ENCODE measurements around the gene LRRFIP2.
"Not testable (repeated sequence)": the region's sequence is repeated elsewhere in the genome, so short reads cannot be mapped to it uniquely, and the experiment has no call there.

LRRFIP2 gene, protein sequence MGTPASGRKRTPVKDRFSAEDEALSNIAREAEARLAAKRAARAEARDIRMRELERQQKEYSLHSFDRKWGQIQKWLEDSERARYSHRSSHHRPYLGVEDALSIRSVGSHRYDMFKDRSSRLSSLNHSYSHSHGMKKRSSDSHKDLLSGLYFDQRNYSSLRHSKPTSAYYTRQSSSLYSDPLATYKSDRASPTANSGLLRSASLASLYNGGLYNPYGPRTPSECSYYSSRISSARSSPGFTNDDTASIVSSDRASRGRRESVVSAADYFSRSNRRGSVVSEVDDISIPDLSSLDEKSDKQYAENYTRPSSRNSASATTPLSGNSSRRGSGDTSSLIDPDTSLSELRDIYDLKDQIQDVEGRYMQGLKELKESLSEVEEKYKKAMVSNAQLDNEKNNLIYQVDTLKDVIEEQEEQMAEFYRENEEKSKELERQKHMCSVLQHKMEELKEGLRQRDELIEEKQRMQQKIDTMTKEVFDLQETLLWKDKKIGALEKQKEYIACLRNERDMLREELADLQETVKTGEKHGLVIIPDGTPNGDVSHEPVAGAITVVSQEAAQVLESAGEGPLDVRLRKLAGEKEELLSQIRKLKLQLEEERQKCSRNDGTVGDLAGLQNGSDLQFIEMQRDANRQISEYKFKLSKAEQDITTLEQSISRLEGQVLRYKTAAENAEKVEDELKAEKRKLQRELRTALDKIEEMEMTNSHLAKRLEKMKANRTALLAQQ

DNA sequence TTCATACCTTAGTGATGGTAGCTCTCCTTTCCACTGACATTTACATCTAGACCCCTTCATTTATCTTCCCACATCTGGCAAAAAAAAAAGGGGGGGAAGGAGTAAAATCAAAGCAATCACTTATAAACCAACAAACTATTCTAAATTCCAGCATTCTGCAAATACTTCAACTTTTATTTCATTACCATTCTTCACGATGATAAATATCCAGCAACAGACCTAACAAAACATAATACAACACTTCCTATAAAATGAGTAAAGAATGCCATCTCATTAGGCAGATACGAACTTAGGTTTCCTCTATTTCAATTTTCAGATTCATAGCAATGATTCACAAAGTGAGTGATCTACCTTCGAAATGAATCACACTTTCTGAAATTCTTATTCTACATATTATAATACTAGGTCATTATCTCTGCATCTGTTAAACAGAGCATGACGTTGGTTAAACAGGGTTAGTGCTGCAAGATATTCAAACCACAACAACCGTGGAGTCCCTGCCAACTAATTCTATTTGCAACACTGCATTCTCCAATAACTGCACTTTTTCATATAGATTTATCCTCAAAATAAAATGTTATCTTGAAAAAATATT is at the start of gene LRRFIP2:
Gene LRRFIP2, minus strand, starts transcription at position 51 of the 595 bp plus-strand sequence. CDS start 25,599 bp downstream, outside the sequence.
- DNase-seq (ENCODE audit: low spot score): peak; percentile 92

DNA sequence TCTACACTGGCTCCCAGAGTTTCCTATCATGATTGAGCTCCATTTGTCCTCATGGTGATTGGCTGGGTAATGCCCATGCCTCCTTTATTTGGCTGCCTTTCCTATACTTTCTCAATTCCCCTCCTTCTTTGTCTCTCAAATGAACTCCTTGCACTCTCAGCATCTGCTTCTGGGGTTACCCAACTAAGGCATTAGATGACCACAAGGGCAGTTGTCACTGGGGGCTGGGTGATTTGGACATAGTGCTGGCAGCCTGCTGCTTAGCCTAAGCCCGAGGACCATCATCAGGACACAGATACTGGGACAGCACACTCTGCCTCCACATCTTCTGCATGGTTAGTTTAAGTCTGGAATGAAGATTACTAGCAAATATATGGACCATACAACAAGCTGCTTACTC is 49.2 kb upstream of the LRRFIP2 start:
- no peak for DNase-seq (ENCODE audit: low spot score)

DNA sequence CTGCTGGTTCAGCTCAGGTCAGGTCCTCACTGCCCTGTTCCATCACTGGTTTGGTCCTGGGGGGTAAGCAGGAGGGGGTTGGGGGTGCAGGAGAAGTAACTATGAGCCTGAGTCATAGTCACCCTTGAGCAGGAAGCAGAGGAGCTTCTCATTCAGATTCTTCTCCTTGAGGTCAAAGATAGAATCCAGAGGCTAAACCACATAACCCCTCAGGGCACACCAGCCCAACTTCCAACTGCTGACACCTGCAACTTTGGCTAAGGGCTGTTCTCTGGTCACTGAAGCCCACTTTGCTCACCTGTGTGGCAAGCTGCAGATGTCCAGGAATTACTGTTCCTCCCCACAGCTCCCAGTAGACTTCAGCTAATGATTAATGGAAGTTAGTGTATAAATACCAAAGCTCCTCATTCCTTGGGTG is 48.8 kb upstream of the LRRFIP2 start:
- no peak for DNase-seq (ENCODE audit: low spot score)

DNA sequence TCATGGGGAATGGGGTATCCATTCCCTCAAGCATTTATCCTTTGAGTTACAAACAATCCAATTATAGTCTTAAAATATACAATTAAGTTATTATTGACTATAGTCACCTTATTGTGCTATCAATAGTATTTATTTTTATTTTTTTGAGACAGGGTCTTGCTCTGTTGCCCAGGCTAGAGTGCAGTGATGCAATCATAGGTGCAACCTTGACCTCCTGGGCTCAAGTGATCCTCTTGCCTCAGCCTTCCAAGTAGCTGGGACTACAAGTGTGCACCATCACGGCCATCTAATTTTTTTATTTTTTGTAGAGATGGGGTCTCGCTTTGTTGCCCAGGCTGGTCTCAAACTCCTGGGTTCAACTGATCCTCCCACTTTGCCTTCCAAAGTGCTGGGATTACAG is 48.2 kb upstream of the LRRFIP2 start:
- not testable (repeated sequence) for DNase-seq (ENCODE audit: low spot score)

DNA sequence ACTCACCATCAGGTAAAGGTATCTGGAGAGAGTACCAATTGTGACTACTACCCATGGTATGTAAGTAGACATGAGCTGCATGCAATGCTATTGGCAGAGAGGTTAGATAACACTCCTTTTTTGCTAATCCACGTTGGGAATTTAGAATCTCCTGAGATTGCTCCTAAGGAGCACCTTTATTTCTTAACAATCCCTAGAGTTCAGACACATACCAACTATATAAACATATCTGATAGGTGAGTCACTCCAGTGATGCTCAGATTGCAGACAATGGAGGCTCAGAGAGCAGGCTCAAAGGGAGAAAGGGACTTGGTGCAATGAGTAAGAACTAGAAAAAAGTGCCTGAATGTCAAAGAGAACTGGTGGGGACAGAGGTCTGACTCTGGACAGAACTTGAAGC is 47.0 kb upstream of the LRRFIP2 start:
- peak; percentile 48 for DNase-seq (ENCODE audit: low spot score)

DNA sequence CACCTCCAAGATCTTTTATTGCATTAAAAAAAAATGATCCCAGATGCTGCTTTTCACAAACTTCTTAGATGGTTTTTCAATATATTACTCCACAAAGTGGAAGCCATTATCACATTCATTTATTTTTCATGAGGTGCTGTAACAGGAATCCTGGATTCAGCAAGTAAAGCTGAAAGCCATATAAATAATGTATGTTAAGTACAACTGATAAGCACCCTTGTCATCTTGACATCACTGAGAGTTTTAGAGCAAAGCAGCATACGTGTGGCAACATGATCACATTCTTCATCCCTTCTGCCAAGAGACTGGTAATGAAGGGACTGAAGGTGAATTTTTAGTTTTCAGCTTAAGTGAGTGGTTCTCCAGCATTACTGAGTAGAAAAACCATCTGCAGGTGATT is 44.9 kb upstream of the LRRFIP2 start:
- no peak for DNase-seq (ENCODE audit: low spot score)

DNA sequence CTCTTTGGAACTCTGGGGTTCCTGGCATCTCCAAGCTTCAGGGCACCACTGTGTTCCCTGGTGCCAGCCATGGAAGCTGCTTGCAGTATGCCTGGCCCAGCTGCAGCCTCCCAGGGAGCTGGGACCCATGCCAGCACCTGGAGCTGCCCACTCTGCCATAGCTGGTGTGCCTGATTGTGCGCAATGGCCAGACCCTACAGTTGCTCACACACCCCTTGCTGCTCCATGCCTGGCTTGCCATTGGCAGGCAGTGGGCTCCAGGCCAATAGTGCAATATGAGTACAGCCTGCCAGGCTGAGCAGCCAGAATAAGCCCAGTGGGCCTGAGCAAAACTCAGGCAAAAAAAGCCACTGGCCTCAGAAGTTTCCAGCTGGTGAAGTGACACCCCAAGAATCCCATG is 43.8 kb upstream of the LRRFIP2 start:
- no peak for DNase-seq (ENCODE audit: low spot score)

DNA sequence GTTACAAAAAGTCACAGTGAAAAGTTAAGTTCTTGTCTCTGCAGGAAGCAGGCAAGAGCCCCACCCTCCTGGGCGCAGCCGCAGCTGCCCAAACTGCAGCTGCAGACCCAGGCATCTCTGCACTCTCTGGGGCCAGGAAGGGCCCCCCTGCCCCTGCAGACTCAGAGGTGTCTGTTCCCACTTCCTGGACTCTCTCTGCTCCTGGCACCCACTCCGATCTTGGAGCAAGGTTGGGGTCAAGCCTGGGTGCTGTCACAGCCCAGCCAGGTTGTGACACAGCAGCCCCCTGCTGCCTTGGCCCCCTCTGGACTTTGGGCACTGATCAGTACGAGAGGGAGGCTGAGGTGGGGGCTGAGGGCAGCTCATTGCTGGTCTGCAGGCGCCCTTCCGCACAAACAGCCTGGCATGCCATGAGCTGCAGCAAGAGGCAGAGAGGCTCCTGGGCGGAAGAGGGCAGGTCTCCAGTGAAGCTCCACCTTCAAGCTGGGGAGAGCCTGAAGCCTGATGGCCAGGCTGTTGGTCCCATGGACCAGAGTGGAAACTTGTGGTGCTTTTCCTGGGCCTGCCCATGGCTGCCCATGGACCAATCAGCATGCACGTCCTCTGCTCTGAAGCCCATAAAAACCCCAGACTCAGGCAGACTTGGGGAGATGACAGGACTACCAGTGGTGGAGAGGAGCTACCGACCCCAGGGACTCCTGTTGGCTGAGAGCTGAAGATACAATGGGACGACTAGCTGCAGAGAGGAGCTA is 42.9 kb upstream of the LRRFIP2 start:
- no peak for DNase-seq (ENCODE audit: low spot score)

DNA sequence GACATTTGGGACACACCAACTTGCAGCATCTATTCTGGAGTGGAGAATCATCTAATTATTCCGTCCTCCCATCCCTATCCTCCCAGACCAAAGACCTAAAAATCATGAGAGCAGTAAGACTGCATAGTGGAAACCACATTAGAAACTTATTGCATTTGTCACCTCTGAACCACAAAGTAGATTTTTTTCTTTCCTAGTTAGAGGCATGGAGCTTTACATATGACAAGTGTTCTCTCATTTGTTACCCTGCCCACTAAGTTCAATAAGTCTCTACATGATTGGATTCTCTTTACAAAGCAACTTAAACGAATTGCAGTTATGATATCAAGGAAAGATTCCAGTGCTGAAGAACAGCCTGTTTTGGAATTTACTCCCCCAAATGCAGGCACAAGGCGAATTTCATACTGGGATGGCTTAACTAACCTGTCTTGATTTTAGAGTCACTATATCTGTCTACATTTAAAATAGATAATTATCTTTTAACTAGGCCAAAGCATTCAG is 42.3 kb upstream of the LRRFIP2 start:
- no peak for DNase-seq (ENCODE audit: low spot score)

DNA sequence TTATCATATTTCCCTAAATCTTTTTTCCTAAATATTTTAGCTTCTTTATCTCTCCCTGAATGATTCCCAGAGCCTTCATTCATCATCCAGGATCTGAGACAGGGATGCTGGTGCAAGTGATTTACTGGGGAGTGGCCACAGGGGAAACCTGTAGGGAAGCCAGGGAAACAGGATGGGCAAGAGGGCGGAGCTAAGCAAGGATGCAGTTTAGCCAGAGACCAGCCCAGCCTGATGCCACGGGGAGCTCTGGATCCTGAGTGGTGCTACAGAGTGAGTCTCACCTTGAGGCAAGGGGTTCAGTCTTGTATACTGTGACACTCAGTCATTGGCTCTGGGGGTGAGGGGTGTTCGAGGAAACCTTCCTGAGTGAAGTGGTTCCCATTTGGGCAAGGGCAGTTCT is 39.7 kb upstream of the LRRFIP2 start:
- DNase-seq (ENCODE audit: low spot score): no peak

DNA sequence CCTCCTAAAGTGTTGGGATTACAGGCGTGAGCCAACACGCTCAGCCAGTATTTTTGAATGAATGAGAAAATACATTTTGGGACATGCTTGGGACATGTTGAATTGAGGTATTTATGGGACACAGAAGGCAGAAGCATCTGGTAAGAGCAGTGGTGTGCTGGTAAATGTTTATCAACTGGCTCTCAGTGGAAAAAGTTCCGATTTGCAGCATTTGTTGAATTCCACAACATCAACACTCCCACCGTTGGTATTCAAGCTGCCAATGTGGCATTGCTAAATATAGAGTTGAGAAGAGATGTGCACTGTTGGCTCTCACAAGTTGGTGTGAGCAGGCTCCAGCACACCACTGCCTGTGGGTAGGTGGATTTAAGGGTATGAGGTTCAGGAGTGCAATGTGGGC is 35.8 kb upstream of the LRRFIP2 start:
- no peak for DNase-seq (ENCODE audit: low spot score)

DNA sequence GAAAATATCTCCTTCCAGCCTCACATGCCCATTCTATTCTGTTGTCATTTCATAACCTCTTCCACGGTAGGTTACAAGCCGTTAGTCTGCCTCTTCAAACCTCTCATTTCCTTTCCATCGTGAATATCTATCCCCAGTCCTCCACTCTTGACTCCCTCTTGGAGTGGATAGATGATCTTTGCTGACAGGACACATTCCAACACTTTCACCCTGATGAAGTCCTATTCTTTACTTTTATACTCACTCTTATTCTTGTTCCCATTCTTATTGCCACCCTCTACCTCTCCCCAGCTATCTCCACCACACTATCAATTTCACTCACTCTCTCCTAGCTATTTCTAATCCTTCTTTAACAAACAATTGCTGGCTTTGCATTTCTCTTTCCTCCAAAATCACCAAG is 34.2 kb upstream of the LRRFIP2 start:
- not testable (repeated sequence) for DNase-seq (ENCODE audit: low spot score)

DNA sequence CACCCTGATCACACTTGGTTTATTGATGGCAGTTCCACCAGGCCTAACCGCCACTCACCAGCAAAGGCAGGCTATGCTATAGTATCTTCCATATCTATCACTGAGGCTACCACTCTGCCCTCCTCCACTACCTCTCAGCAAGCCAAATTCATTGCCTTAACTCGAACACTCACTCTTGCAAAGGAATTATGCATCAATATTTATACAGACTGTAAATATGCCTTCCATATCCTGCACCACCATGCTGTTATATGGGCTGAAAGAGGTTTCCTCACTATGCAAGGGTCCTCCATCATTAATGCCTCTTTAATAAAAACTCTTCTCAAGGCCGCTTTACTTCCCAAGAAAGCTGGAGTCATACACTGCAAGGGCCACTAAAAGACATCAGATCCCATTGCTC is 33.6 kb upstream of the LRRFIP2 start:
- DNase-seq (ENCODE audit: low spot score): not testable (repeated sequence)

DNA sequence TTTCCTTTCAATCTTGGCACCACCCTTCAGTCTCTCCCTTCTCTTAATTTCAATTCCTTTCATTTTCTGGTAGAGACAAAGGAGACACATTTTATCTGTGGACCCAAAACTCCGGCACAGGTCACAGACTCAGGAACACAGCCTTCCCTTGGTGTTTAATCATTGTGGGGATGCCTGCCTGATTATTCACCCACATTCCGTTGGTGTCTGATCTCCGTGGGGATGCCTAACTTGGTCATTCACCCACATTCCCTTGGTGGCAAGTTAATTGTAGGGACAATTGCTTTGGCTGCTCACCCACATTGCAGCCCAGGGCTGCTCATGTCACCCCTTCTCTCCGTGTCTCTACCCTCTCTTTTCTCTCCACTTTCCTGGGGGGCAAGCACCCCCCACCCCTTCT is 31.7 kb upstream of the LRRFIP2 start:
- DNase-seq (ENCODE audit: low spot score): not testable (repeated sequence)

DNA sequence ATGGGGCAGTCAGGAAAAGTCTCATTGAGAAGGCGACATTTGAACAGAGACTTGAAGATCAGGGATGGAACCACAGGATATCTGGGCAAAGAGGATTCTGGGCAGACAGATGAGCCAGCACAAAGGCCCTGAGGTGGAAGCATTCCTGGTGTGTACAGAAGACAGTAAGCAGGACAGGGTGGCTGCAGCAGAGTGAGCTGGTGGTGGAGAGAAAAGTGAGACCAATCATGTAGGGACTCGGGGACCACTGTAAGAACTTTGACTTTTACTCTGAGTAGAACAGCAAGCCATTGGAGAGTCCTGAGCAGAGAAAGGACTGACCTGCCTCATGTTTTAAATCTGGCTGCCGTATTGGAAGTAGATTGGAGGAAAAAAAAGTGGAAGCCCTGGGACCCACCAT is 29.9 kb upstream of the LRRFIP2 start:
- no peak for DNase-seq (ENCODE audit: low spot score)

DNA sequence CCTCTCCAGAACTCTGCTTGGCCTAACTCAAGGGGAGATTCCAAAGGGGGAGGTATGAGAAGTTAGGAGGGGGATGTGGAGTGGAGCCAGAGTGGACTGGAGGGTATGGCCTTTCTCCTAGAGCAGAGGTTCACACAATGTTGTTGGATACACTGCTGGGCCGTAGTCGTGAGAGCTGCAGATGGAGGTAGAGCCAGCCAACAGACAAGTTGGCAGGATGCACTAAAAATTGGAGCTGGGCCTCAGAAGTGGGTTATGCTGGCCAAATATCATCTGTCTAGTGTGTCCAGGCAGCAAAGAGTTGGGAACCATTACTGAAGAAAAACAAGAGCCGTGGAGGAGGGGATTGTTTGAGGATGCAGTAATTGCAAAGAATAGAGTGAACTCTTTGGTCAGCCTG is 27.7 kb upstream of the LRRFIP2 start:
- no peak for DNase-seq (ENCODE audit: low spot score)

DNA sequence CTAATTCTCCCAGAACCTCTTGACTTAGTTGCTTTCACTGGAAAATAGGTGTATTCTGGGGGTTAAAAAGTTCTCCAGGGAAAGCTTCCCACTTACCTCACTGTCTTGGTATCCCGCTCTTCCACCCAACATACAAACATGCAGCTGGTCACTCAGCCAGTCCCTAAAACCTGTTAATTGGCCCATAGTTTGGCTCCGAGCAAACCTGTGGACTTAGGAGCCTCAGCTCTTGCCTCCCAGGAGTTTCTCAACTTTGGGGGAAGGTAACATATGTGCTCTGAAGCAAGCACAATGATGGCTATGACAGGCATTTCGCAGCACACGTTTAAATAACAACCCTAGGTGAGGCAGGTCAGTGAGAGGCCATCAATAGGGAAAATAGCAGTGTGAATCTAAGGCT is 25.8 kb upstream of the LRRFIP2 start:
- DNase-seq (ENCODE audit: low spot score): no peak

DNA sequence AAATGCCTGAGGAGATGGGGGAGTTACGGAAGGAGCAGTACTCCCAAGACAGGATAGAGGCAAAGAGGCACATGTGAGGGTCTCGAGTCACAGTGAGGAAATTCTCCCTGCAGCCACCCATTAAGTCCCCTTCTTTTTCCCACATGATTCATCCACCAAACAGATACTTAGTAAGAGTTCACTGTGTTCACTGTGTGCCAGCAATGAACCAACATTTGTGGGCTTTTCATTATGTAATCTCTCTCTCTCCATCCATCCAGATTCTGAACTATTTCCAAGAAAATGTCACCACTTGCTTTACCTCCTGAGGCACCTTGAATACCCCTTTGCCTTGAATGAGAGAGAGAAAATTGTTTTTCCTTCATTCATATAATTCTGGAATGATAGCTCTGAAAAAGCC is 24.6 kb upstream of the LRRFIP2 start:
- DNase-seq (ENCODE audit: low spot score): no peak

DNA sequence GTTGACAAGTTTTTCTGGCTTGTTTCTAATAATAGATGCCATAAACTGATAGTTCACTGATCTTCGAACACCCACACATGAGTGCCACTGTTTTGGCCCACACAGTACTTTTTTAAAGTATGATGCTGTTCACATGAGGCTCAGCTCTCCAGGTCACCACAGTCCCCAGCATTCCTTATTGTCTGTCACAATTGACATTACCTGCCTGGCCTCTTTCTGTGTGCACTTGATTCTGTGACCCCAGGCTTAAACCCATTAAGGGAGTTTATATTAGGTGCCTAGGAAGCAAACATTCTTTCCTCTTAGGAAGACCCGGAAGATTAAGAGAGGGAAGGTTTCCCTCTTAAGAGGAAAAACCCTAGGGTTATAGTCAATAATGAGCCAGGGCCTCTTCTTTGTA is 24.2 kb upstream of the LRRFIP2 start:
- no peak for DNase-seq (ENCODE audit: low spot score)

DNA sequence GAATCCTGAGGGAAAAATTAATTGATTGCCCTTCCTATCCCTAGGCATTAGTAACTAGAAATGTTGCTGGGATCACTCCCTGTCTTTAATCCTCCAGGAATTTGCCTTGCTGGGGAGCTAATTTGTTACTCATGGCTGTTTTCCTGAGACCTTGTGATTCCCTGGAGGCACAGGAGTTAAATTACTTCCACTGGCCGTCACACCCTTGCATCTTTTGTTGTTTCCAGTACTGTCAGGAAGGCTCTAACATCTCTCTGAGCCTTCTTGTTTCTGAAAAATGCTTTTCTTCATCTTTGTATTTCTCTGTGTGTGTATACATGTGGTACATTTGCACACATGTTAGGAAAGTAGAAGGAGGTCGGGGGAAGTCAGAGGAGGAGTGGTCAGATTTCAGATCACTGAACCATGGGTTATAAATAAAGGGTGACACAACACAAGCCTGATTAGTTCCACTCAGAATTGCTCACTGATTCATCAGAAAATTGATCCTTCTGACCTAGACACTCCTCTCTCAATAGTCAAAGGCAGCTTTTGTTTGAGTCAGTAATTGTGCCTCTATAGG is 23.5 kb upstream of the LRRFIP2 start:
- no peak for DNase-seq (ENCODE audit: low spot score)

DNA sequence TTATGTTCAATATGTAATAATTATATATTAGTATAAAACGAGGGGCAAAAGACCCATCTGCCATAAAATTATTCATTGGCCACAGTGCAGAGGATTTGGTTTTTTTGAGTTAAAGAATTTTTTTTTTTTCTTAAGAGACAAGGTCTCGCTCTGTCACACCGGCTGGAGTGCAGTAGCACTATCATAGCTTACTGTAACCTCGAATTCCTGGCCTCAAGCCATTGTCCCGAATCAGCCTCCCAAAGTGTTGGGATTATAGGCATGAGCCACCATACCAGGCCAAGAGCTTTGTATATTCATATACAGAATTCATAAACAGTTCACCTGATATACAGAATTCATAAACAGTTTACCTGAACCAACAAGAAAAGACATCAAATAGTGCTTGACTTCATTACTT is 20.2 kb upstream of the LRRFIP2 start:
- no peak for DNase-seq (ENCODE audit: low spot score)

DNA sequence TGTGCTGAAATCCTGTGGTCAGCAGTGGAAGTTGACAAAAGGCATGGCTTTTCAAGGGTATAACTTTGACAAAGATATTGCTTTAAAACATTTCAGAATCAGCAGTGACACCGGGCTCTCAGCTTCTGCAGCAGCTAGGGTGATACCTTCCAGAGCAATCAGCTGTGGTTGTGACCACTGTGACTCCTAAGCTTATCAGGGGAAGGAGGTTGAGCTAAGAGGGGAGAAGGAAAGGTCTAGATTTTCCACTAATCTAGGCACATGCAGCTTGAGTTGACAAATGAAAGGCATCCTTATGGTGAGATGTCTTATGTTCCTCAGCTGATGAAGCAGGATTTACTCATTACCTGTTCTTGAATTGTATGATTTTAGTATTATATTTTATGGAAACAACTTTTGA is 16.3 kb upstream of the LRRFIP2 start:
- DNase-seq (ENCODE audit: low spot score): no peak
